ENCODE data around the gene ZMYND10.

ZMYND10 gene

DNA sequence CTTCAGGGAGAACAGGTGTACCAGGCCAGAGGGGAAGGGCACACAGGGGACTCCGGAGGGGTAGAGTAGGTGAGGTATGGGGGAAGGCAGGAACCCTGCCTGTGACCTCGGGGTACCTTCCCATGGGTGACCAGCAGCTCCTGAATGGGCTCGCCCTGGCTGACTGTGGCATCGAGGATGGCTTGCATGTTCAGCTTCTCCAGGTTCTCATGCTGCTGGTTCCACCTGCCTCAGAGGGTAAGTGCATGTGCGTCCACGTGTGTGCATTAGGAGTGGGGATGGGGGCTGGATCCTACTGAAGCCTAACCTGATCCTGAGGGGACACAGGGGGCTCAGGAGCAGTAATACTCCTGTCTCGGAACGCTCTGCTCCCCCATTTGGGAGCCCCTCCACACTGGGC is 524 bp downstream of the ZMYND10 start:
- no peak for DNase-seq (ENCODE audit: low spot score)

DNA sequence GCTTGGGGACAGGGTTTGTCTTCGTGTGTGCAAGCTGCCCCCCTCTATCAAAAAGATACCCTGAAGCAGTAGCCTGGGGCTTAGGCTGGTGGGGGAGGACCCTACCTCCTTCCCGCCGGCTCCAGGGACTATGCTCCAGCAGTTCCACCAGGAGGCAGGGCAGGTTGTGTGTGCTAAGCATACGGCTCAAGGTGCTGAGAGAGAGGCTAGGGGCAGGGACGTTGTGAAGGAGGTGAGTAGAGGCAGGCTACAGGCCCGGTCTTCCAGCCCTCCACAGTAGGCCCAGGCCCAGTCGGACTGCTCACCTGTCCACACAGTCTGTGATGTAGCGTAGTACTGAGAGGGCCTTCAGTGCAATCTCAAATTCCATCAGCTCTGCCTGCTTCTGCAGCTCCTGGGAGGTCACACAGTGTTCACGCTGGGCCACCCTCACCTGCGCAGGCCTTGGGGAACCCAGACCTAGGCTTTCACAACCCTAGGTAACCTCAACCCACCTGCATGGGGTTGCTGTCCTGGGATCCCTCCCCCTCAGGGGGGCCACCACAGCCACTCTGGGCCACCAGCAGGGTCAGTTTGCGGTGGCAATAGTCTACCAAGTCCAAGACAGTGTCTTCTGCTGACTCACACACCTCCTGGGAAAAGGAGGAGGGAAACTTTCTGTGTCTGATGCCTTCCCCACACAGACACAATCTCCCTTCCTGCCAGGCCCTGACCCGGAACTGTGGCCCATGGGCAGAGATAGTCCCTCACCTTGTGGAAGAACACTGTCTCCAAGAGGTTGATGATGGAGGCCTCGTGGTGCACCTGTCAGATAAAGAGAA is 2.5 kb downstream of the ZMYND10 start:
- no peak for DNase-seq (ENCODE audit: low spot score)

DNA sequence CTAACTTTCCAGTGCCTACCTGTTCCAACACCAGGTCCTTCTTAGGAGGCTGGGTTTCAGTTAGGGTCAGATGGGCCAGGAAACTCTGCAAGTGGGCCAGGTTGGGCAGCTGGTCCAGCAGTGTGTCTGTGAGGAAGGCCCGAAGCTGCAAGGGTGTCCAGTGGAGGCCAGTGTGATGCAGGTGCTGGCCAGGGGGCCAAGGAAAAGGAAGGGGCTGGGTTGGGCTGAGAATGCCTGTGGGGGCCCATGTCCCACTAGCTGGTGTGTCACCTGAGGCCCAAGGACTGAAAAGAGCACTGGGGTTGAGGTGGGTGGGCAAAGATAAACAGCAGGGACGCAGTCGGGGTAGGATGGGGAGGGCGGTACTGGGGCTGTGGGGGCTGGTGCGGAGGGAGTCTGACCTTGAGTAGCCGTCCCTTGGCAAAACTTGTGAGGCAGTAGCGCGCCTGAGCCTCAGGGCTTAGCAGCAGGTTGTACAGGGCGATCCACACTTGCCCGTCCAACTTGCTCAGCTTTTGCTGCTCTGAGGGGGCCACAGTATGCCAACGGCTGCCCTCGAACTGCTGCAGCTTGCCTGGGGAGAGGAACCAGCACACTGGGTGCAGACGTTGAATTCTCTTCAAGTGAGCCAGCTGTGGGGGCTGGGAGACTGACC is 3.4 kb downstream of the ZMYND10 start:
- DNase-seq (ENCODE audit: low spot score) = no peak

DNA sequence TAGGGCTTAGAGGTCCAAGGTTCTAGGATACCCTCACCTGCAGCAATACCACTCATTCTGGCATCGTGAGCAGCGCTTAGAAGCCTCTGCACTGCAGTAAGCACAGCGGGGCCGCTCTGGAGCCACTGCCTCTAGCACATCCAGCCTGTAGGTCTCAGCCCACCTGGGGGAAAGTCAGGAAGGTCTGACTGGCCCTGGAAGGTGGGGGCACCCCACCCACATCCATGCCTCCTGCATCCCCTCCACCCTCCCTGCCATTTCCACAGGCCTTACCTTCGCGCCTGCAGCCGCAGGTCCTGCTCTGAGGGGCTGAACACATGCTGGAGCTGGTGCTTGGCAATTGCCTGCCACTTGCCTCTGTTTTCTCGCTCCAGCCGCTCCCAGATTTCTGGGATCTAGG is 4.0 kb downstream of the ZMYND10 start:
- DNase-seq (ENCODE audit: low spot score) = no peak

DNA sequence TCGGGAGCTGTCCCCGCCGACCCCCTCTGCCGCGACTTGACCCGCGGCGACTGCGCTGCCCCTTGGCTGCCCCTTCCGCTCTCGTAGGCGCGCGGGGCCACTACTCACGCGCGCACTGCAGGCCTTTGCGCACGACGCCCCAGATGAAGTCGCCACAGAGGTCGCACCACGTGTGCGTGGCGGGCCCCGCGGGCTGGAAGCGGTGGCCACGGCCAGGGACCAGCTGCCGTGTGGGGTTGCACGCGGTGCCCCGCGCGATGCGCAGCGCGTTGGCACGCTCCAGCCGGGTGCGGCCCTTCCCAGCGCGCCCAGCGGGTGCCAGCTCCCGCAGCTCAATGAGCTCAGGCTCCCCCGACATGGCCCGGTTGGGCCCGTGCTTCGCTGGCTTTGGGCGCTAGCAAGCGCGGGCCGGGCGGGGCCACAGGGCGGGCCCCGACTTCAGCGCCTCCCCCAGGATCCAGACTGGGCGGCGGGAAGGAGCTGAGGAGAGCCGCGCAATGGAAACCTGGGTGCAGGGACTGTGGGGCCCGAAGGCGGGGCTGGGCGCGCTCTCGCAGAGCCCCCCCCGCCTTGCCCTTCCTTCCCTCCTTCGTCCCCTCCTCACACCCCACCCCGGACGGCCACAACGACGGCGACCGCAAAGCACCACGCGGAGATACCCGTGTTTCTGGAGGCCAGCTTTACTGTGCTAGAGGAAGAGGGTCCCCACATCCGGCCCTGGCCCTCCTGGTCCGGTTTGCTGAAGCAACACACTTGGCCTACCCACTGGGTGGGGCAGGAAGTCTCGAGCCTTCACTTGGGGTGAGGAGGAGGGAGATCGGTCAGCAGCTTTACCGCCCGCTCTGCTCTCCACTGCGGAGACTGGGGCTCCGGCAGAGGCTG is 4.8 kb downstream of the ZMYND10 start, which contains the start of gene RASSF1:
TSS of gene RASSF1 (minus strand) at position 389 of the 882 bp plus-strand sequence. CDS start at position 358, 31 bp downstream.
- peak; percentile 64 for DNase-seq (ENCODE audit: low spot score)

DNA sequence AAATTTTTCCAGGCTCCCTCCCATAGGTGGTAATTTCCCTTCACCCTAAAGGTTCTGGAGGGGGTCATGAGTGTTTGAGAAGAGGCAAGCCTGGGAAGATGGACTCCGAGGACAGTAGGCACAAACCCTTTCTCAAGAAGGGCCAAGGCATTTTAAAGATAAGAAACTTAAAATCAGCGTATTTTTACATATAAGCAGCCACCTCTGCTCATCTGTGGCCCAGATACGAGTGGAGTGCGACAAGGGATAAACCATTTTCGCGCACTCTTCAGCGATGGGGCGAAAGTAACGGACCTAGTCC is 5.4 kb downstream of the ZMYND10 start:
- no peak for DNase-seq (ENCODE audit: low spot score)

DNA sequence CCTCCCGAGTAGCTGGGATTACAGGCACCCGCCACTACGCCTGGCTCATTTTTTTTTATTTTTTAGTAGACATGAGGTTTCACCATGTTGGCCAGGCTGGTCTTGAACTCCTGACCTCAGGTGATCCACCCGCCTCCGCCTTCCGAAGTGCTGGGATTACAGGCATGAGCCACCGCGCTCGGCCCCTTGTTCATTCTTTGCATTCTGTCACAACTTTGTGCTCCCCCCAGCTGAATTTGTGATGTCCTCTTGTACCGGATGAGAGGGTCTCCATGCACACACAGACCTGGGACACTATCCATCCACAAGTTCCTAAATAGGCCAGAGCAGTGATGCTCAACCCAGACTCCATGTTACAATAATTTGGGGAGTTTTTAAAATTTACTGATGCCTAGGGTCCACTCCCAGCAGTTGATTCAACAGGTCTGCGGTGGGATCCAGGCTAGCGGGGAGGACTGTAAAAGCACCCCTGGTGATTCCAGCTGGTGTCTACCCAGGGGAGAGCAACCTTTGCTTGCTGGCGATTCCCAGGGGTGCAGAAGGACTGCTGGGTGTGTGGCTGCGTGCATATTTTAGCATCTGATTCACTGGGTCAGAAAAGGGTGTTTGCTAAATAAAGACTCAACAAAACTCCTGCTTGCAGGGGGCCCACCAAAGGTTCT is 5.9 kb downstream of the ZMYND10 start:
- DNase-seq (ENCODE audit: low spot score) = no peak

DNA sequence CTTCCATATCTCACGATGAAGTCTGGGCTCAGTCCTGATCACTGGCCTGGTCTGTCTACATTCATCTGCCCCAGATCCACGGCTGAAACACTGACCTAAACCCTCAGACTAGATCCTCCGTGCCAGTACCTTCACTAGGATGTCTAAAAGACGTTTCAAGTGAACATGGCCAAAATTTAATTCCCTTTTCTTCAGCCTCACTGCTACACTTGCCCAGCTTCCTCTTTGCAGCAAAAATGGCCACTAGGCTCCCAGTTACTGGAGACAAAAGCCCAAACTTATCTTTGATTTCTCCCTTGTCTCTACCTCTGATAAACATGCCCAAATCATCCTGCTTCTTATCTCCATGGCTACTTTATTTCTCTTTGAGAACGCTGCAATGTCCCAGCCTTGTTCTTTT is 6.6 kb downstream of the ZMYND10 start:
- no peak for DNase-seq (ENCODE audit: low spot score)

DNA sequence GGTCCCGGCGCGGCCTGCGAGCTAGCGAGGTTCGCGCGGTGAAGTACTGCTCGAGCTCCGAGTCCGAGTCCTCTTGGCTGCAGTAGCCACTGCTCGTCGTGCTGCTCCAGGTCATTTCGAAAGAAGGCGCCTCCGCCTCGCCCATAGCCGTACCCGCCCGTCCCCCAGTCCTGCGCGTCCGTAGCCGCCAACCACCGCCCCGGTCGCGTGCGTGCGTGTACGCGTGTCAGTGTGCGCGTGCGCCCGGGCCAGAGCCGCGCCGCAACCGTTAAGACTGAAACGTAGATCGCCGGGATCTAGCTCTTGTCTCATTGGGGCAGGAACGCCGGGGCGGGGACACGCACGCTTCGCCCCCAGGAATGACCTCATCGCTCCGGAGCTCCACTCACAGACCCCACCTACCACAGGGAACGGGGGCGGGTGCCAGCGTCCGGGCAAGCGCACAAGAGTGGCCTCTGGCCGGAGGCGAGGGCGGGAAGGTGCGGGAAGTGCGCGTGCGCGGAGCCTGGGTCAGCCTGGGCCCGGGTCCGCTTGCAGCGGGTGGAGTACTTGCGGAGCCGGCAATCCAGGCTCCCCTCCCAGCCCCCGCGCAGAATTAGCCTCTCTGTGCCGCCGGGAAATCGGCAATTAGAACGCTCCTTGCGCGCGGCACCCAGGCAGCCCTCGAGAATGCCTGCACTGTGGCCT is 8.2 kb downstream of the ZMYND10 start:
- DNase-seq (ENCODE audit: low spot score) = peak; percentile 86

DNA sequence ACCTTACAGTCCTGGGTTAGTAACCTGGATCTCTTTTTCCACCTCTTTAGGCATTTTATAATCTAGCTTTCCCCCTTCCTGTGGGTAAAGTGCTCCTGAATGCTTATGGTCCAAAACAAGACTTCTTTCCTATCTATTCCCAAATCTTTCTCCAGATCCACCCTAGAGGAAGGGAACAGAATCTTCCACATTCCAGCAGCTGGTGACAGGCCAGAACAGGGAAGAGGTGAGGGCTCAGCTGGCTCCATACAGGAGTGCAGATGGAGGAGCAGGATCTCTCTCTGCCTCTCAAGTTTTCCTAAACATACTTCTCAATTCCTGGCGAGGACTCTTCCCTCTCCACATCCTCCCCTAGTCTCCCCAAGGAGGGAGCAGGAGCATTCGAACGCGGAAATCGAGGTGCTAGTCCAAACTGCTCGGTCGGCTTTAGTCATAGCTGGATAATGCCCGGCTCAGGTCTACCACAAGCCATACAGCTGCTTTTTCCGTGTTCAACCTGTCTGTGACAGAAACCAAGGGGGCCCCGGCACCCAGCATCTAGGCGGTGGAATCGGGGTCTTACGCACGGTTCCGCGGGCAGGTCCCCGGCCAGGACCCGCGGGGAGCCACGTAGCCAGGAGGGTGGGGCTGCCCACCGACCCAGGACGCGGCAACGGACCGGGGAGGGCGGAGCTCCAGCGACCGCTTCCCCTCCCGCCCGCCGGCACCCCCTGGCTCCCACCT is 8.9 kb downstream of the ZMYND10 start:
- DNase-seq (ENCODE audit: low spot score) = no peak

DNA sequence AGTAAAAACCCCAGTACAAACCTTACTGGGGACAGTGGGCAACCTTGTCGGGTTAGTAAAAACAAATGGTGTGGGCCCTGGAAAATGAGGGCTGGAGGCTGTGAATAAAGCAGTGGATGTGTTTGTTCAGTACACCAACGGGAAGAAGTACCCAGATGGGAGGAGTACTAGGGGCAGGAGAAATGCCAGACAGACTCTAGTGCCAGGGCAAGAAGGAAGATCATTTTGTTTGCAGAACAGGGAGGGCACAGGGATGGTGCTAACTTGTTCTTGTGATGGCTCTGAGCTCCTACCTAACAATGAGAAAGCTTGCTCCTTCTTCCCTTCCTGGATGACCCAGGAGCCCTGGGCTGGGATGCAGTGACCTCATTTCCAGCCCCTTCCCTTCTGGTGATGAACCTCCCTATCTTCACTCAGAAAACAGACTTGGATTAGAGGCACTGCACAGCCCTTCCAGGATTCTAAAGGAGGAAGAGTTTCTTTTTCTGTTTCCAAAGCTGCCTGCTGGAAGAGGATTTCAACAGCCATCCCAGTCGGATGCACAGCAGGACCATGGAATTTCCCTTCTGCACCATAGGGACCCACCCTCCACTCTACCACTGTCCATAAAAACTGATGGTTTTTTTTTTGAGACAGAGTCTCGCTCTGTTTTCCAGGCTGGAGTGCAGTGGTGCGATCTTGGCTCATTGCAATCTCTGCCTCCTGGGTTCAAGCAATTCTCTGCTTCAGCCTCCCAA is 11.0 kb downstream of the ZMYND10 start:
- DNase-seq (ENCODE audit: low spot score) = no peak

DNA sequence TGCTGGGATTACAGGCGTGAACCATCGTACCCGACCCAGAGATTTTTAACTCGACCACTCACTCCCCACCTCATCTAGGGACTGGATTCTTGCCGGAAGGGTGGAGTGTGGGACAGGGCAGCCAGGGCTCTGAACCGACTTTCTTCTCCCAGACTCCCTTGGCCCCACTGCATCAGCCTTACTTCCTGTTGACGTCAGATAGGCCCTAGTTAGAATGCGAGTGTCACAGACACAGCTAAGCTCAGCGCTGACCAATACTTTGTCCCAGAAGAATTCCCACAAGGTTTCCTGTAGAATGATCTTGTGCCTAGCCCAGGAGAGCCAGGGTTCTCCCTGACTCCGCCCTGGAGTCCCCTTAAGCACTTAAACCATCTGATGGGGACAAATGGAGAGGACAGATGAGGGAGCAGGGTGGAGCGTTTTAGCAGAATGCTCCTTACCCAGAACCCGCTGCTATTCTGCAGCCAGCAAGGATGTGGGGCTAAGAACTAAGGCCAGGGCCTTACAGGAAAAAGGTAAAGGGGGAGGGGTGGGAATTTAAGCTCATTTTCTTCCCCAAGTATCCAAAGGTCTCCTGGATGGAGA is 11.7 kb downstream of the ZMYND10 start:
- no peak for DNase-seq (ENCODE audit: low spot score)

DNA sequence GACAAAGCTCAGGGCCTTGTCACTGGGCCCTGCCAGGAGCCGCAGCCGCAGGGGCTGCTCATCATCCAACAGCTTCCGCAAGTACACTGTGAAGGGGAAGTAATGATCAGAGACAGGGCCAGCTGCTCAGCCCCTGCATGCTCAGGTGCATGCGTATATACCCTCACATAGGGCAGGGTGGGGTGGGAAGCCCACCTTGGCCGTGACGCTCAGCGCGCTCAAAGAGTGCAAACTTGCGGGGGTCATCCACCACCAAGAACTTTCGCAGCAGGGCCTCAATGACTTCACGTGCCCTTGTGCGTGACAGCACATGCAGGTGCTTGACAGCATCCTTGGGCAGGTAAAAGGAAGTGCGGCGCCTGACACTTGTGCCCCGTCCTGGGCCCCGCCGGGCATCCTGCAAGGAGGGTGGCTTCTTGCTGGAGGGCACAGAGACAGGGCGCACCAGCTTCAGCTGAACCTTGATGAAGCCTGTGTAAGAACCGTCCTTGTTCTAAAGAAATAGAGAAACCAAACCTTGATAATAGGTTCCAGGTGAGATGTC is 14.1 kb downstream of the ZMYND10 start:
- DNase-seq (ENCODE audit: low spot score) = no peak

DNA sequence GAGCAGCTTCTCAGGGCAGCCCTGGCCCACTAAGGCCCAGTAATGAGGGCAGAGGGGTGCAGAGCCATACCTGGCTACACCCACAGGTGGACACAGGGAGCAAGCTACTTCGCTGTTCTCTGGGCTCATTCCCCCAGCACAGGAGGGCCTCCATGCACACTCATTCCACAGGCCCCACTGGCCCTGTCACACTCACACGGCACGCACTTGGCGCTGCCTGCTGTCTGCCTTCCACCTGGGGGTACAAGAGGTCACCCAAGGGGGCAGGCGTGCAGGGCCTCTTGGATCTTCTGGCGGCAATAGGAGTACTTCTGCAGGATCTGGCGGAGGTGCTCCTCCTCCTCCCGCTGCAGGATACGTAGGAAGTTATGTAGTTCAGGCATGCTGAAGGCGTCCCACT is 15.2 kb downstream of the ZMYND10 start:
- DNase-seq (ENCODE audit: low spot score) = no peak

DNA sequence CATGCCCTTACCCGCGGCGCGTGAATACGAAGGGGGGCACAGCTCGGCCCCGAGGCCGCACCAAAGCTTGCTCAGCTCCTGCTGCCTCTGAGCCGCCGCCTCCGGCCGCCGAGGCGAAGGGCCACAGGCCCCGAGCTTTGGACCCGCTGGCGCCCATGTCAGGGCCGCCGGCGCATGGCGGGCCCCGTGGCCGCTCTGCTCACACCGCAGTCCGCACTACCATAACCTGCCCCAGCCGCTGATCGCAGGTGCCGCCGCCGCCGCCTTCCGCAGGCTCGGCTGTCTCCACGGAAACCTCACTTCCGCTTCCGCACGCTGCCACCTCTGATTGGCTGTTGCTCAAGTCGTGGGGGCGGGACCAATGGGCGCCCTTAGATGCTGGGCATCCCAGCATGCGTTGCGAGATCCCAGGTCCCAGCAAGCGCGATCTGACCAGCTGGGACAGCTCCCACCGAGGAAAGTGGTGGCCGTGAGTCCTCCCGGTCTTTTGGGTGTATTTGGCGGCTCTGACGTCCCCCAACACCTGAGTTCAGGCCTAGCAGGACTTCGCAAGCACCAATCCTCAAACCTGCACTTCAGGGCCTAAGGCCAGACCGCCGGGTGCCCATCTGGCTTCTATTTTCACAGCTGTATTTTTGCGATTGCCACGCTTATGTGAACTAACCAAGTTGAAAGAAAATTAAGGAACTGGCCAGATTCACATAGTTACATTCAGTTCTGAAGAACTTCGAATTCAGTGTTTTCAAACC is 17.4 kb downstream of the ZMYND10 start, which contains the start of gene TUSC2:
TSS of gene TUSC2 (minus strand) at position 281 of the 749 bp plus-strand sequence. CDS start at position 157, 124 bp downstream.
- DNase-seq (ENCODE audit: low spot score) = peak; percentile 99

DNA sequence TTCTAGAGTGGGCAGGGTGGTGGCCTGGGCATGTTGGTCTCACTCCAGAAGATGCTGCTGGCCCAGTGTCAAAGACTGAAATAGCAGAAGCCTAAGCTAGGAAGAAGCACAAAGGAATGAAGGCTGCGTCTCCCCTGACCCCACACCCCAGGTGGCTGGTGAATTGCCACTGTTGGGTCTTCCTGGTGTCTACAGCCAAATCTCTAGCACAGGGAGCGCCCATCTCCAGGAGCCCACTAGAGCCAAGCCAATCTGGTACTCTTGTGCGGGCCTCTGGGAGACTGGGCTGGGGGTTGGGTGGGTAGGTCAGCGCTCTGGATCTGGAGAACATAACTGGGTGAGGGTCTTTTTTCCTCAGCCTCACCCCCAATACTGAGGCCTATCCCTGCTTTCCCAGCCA is 18.4 kb downstream of the ZMYND10 start:
- DNase-seq (ENCODE audit: low spot score) = no peak

DNA sequence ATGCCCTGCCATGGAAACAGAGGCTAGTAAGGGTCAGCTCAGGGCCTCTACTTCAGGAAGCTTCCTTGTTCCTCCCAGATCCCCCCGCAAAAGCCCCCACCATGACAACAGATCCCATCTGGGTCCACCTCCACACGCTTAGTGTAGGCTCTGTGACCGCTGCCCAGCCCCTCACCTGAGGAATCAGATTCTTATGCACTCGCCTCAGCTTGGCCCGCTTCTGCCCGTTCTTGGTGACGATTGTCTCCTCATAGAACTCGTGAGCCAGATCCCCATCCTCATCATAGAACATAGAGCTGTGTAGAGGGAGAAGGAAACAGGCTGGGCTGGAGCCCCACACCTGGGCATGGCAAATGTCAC is 19.4 kb downstream of the ZMYND10 start:
- no peak for DNase-seq (ENCODE audit: low spot score)

DNA sequence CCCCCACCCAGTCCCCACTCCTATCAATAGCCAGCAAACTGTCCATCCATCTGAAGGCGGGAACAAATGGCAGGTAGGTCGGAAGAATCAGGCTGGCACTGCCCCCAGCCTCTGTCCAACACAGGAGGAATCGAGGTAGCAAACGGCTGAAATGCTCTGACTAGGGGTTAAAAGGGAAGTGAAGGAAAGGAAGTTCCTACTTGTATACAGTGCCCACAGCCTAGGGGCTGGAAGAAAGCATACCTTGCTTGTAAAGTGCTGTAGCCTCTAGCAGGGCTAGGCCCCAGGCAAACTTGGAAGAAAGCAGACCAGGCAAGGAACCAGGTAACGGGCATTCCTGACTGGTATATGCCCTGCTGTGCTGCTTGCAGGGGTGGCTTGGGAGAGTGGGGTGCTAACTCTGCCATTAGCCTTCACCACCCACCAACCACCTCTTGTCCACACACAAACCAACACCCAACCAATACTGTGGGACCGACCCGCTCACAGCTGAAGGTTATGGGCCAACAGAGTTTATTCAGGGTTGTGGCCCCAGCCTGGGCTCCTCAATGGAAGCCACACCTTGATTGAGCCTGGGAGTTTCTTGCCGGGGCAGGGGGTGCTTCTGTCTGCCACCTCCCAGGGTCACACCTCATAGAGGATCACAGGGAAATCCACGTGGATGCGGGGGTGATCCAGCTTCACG is 19.9 kb downstream of the ZMYND10 start:
- DNase-seq (ENCODE audit: low spot score) = no peak
